Activated CD8-positive, alpha-beta memory T cell treated with anti-CD3 and anti-CD28 coated beads, Interleukin-2, amount 50 U/mL, for 24 hours (primary cell): ENCODE data around the gene ARL16.

ENCODE experiments used
- DNase-seq: peaks from one replicate; pipeline ENCODE4 v3.0.0-alpha.2; 2020; ENCODE audit errors: extremely low read depth

Gene ARL16

GRCh38 chr17:81712468-81713003 is 28.9 kb upstream of the ARL16 start:
- DNase-seq: no peak

GRCh38 chr17:81711814-81712467 is 28.3 kb upstream of the ARL16 start, which contains the start of gene SLC25A10:
TSS of gene SLC25A10 (plus strand) at chr17:81712284. CDS start at chr17:81712427, 143 bp downstream.
- peak; percentile 42 for DNase-seq

GRCh38 chr17:81710514-81711308 is 27.1 kb upstream of the ARL16 start:
- DNase-seq: no peak

DNA sequence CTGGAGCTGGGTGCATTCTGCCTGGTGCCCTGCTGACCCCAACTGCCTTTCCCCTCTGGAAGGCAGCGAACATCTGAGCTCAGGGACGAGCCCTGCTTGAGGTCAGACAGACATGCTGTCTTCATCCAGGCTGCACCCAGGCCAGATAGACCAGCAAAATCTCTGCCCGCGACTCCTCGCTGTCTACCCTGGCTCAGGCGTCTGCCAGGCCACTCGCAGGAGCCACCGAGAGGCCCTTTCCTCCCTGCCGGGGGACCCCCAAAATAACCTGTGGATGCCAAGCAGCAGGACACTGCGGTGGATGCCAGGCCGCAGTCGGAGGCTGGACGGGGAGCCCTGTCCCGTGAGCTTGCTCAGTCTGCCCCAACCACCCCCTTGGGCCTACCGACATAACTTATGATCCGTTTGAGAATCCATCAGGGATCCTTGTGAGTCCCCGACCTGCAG is 25.2 kb upstream of the ARL16 start:
- DNase-seq: no peak

DNA sequence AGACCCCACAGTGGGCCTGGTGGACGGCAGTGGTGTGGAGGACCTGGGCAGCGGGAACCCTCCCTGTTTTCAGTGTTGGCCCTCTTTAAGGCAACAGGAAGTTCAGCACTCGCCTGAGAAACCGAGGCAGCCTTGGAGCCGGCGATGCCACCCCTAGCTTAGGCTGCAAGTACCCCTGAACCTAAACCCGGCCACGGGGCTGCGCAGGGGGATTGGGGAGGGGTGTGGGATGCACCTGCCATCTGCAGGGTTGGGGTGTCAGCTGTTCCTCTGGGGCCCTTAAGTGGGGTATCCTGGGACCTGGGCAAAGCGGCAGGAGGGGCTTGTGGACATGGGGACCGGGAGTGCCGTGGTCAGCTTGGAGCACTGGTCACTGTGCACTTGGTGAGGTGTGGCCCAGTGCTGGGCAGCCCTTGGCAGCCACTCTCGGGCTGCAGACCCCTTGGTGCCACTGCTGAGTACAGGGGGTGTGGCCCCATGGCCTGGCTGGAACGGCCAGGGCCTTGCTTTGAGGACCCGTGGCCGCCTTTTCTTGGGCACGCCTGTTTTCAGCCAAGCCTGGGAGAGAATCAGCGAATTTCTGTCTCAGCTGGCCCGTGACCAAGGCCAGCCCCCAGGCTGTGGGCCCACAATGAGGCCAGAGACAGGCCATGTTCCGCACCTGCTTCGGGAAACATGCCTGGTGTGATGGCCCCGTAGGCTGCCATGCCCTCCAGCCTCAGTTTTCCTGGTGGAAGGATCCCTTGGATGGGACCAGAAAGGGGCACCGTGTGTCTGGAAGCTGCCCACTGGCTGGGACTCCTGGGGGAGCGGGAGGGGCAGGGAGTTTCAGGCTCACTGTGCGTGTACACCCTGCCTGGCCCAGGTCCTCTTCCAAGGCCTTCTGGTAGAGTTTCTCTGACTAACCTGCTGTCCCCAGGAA is 24.4 kb upstream of the ARL16 start:
- DNase-seq: no peak

GRCh38 chr17:81706757-81707624 is 23.4 kb upstream of the ARL16 start:
- DNase-seq: no peak

GRCh38 chr17:81706232-81706611 is 22.6 kb upstream of the ARL16 start:
- no peak for DNase-seq

DNA sequence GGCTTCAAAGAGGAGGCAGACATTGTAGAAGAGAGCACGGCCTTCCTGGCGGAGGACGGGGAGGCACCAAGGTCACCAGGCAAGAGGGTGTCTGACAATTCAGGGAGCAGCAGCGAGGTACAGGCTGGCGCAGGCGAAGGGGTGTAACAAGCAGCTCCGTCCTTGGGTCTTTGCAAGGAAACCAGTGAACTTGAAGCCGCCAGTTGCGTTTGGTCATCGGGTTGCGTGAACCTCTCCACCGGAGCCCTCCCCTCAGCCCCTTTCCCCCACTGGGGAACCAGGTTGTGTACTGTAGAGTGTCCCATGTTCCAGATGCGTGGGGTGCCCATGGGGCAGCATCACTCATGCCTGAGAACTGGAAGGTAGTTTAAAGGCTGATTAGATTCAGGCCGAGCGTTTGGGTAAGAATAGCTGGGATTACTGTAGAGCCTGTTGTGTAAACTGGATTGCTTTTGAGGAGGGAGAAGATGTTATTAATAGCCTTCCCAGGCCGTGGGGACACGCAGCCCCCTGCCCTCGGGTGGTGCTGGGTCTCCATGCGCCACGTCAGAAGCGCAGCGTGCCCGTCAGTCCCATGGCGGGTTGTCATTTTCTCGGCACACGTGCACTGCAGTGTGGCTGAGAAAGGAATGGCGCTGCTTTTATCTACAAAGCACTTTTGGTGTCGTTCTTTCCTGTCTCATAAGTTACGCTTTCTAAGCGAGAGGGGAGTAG is 22.1 kb upstream of the ARL16 start:
- DNase-seq: no peak

GRCh38 chr17:81703747-81704654 is 20.4 kb upstream of the ARL16 start:
- DNase-seq: no peak

DNA sequence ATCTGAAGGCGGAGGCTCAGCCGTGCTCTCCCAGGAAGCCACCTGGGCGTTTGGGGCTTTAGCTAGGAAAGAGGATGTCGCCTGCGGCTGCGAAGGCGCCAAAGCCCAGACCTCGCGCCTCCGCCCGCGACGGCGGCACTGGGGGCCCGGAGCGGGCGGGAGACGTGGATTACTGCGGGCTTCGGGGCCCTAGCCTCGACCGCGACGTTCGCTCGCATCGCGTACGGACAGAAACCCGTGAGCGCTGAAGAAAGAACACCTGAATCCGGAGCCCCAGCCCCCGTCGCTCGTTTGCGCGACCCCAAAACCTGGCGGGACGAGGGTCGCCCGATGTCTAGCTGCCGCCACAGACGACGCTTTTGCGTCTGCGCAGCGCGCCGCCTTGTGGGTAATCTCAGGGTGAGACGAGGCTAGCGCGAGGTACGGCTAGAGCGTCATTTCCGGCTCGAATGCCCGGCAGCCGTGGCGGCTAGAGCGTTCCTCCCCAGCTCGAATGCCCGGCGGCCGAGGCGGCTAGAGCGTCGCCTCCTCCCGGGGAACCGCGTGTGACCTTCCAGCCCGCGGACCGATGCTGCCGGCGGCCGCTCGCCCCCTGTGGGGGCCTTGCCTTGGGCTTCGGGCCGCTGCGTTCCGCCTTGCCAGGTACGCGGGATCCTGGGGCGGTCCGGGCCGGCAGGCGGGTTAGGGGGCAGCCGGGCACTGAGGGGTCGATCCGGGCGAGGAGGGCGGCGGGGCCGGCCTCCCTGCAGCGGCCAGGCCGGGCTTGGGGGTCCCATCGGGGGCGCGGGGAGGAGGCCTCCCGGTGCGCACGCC is 19.5 kb upstream of the ARL16 start, which contains the start of gene MRPL12:
MRPL12 (plus strand) TSS at position 434 of the 813 bp plus-strand sequence; CDS start at position 569, 135 bp downstream.
- peak; percentile 79 for DNase-seq

- no peak for DNase-seq
These were observed 17.9 kb upstream of the ARL16 start for GRCh38 chr17:81701288-81702071.

- DNase-seq: no peak
These were observed 17.0 kb upstream of the ARL16 start for GRCh38 chr17:81700353-81701287.

- DNase-seq: no peak
These were observed 13.9 kb upstream of the ARL16 start for GRCh38 chr17:81697261-81698044.

DNA sequence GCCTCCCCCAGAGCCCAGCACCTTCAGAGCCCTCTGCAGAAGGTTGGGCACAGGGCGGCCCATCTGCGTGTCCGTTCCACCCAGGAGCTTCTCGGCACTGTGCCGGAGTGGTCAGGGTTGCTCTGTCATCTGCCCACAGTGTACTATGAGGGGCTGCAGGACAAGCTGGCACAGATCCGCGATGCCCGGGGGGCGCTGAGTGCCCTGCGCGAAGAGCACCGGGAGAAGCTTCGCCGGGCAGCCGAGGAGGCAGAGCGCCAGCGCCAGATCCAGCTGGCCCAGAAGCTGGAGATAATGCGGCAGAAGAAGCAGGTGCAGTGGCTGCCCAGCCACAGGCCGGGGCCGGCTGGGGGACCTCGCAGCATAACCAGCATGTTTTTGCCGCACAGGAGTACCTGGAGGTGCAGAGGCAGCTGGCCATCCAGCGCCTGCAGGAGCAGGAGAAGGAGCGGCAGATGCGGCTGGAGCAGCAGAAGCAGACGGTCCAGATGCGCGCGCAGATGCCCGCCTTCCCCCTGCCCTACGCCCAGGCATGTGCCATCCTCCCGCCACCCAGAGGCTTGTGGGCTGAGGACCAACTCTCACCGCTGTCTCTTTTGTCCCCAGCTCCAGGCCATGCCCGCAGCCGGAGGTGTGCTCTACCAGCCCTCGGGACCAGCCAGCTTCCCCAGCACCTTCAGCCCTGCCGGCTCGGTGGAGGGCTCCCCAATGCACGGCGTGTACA is 12.8 kb upstream of the ARL16 start:
- DNase-seq: no peak

- no peak for DNase-seq
These were observed 12.2 kb upstream of the ARL16 start for GRCh38 chr17:81695801-81696200.
